Retinal pigment epithelial cell (primary cell): Measurements from ENCODE around the gene PTRH1.
A peak's percentile ranks its signal among the peaks of the same experiment; 100 is the strongest.

Experiments used
- DNase-seq: peaks from one replicate; pipeline ENCODE4 v3.0.0-alpha.2; 2010; ENCODE audit warnings: low read depth
- H3K4me3 ChIP-seq: 2 replicates; pipeline ENCODE4 v1.5.1; 2011; ENCODE audit warnings: mild to moderate bottlenecking, low read length, control low read depth, moderate library complexity
- TF ChIP-seq, protein P1 (sequence below): conservative IDR thresholded peaks from 2 replicates; pipeline ENCODE4 v1.5.1; 2011; ENCODE audit warnings: low read depth, low read length, control low read depth, inconsistent platforms

Gene PTRH1

DNA sequence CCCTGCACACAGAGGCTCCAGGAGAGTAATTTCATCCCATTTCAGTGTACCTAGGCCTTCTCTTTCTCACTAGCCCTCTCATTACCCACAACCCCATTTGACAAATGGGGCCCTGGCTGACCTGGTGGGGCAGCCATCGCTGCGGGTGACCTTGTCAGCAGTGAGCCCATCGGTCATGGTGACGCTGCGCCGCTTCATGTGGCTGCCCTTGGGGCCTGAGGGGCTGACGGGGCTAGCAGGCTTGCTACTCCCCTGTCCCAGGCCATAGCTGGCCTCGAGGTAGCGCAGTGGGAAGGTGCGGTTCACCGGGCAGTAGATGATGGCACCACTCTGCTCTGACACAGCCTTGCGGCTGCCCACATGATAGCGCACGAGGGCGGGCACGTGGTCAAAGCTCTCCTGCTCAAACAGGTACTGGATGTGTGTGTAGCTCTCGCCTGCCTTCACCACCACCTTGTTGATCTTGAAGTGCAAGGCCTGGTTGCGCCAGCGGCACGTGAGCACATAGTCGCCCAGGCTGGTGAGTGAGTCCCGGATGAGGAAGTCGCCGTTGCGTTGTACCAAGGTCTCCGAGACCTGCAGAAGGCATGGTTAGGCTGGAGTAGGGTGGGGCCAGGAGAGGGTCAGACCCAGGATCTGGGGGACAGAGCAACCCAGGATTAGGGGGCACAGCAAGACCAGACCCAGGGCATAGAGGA, 33.8 kb upstream of the PTRH1 start:
- TF ChIP-seq, protein P1, sequence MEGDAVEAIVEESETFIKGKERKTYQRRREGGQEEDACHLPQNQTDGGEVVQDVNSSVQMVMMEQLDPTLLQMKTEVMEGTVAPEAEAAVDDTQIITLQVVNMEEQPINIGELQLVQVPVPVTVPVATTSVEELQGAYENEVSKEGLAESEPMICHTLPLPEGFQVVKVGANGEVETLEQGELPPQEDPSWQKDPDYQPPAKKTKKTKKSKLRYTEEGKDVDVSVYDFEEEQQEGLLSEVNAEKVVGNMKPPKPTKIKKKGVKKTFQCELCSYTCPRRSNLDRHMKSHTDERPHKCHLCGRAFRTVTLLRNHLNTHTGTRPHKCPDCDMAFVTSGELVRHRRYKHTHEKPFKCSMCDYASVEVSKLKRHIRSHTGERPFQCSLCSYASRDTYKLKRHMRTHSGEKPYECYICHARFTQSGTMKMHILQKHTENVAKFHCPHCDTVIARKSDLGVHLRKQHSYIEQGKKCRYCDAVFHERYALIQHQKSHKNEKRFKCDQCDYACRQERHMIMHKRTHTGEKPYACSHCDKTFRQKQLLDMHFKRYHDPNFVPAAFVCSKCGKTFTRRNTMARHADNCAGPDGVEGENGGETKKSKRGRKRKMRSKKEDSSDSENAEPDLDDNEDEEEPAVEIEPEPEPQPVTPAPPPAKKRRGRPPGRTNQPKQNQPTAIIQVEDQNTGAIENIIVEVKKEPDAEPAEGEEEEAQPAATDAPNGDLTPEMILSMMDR, result no peak
- DNase-seq, result no peak

DNA sequence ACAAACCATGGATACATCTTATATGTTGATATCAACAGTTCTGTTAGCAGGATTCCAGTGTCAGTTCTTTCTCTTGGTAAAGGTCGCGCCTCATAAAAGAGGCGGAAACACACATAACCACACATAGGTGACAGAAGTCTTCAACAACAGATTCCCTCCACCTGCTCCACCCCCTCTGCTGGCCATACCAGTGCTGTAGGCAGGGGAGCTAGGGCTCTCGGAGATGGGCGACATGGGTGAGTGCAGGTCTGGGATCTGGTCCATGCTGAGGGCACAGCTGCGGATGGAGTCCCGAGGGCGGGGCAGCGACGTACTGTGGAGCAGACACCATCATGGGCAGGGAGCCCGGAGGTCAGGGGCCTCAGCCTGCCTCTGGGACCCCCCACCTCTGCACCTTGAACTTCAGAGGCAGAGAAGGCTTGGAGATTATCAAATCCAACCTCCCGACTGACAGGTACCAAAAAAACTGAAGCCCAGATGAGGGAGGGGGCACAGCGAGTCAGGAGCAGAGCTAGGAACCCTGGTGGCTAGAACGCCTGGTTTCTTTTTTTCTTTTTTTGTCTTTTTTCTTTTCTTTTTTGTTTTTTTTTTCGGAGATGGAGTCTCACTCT, 31.6 kb upstream of the PTRH1 start:
- TF ChIP-seq, protein P1, result peak; percentile 7
- no peak for DNase-seq
- H3K4me3 ChIP-seq, result no peak overlapping the region

More for the DNA sequence above, 33.8 kb upstream of the PTRH1 start:
- no peak overlapping the region for H3K4me3 ChIP-seq

DNA sequence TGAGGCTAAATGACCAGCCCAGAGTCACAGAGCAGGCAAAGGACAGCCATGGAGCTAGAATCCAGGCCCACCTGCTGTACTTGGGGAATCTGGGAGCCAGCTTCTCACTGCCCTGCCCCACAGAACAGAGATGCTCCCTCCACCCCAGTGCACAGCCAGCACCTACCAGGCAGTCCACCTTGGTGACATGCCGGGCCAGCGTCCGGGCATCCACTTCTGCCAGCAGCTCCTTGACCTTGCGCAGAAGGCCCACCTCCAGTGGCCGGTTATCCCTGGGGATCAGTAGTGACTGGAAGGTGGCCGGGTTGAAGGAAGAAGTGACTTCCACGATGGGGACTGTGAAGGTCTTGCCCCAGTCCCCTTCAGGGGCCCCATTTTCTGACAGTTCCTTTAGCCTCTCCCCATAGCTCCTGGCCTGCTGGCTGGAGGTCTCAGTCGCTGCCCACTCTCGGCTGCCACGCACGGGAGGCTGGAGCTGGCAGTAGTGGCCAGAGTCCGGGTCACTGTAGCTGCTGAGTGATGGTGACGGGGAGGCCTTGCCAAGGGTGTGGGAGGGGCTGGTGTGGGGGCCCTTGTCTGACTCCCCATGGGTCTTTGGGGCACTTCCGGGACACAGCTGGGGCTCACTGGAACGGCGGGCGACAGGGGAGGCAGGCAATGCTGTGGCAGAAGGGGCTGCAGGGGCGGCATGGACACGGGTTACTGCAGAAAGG, 29.1 kb upstream of the PTRH1 start:
- DNase-seq, result no peak
- TF ChIP-seq, protein P1, result no peak

DNA sequence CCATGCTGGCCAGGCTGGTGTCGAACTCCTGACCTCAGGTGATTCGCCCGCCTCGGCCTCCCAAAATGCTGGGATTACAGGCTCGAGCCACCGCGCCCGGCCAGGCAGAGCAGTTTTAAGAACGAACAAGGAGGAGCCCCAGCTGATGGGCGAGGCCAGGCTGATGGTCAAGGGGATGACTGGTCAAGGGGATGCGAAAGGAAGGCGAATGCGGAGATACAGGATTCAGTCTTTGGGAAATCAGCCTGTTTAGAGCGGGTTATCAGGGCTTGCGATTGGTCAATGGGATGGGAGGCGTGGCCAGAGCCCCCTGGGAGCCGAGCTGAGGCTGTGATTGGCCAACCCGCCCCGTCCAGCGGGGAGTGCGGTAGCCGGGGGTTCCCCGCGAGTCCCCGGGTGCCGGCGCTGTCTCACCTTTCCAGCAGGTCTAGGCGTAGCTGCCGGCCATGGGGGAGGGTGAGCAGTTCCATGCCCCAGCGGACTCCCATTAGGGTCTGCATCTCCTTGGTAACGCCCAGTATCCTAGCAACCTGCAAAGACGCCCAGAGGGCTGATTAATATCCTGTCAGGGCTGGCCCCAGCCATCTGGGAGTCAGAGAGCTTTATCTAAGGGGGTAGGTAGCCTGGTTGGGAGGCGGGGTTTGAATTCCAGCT, 27.1 kb upstream of the PTRH1 start:
- H3K4me3 ChIP-seq, result peak overlapping the region; percentile 54
- TF ChIP-seq, protein P1, result no peak

More for the DNA sequence above, 29.1 kb upstream of the PTRH1 start:
- no peak overlapping the region for H3K4me3 ChIP-seq

DNA sequence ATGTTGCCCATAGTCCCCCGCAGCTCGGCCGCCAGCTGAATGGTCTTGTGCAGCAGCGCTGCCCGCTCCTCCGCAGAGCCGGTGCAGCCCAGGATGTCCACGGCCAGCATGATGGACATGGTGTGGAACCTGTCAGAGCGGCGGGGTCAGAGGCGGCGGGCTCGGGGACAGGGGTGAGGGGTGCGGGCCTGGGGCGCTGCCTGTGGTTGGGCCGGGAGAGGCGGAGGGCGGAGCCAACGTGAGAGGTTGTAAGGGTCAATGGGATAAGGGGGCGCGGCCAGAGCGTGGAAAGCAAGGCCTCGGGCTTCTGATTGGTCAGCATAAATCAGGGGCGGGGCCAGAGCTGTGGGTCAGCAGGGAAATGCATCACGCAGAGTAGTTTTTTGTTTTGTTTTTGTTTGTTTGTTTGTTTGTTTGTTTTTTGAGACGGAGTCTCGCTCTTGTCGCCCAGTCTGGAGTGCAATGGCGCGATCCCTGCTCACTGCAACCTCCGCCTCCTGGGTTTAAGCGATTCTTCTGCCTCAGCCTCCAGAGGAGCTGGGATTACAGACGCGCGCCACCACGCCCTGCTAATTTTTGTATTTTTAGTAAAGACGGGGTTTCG, 26.5 kb upstream of the PTRH1 start:
- DNase-seq, result peak; percentile 19
- peak overlapping the region; percentile 54 for H3K4me3 ChIP-seq
- TF ChIP-seq, protein P1, result no peak

More for the DNA sequence above, 27.1 kb upstream of the PTRH1 start:
- DNase-seq, result peak; percentile 20

DNA sequence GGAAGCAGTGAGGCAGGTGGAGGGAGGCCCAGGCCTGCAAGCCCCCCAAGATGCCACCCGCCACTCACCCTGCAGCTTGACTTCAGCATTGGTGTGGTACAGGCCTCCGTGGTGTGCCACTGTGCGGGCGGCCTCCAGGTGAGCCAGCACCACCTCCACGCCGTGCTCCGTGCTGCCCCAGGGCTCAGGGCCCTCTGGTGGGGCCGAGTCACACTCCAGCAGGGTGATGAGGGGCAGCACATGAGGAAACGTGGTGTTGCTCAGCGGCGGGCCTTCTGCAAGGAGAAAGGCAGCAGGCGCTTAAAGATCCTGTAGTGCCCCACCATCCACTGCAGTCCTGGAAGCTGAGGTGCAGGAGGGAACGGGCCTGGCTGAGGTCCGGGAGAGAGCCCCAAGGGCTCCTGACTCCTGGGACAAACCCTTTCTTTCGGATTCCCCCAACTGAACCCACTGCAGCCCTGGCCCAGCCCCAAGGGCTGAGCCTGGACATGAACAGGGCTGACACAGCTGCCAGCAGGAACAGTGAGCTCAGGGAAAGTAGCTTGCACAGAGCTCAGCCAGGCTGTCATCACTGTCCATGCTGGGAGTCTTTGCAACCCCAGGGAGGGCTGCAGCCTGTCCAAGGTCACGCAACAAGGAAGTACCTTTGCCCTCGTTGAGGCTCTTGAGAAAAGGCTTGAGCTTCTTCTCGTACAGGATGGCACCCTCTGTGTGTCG, 24.3 kb upstream of the PTRH1 start:
- TF ChIP-seq, protein P1, result no peak
- DNase-seq, result no peak
- H3K4me3 ChIP-seq, result no peak overlapping the region
